Spleen (tissue), 11 donors: ENCODE measurements around the gene GPNMB. TPM values are rescaled to one million over a fixed set of nuclear protein-coding genes. Genes with fewer than 3 reads are reported as not detected.
A peak's percentile ranks its signal among the peaks of the same experiment; 100 is the strongest.

Source experiments
- DNase-seq: peaks from one replicate; pipeline ENCODE4 v3.0.0-alpha.2; 2020
- H3K27ac ChIP-seq, 8 donors: fragments of 200-600 bp; sonication (generic) in 7 of 8; 1 replicate in 4 of 8; 2 replicates in 4 of 8; pipeline versions ENCODE4 v1.5.0 to v1.8.0; 2016 to 2021; ENCODE audit warnings: inconsistent platforms in 4 of 8, mild to moderate bottlenecking in 4 of 8, moderate library complexity in 1 of 8
- H3K27me3 ChIP-seq, 7 donors: fragments of 200-600 bp; sonication (generic) in 6 of 7; replicated peaks in 1 of 7; 1 replicate in 4 of 7; 2 replicates in 3 of 7; pipeline versions ENCODE4 v1.5.0 to v1.8.0; 2016 to 2021; ENCODE audit warnings: inconsistent platforms in 3 of 7, mild to moderate bottlenecking in 1 of 7
- H3K36me3 ChIP-seq, 6 donors: fragments of 200-600 bp; sonication (generic) in 5 of 6; 1 replicate in 4 of 6; 2 replicates in 2 of 6; pipeline versions ENCODE4 v1.5.0 to v1.8.0; 2016 to 2021; ENCODE audit warnings: inconsistent platforms in 2 of 6
- H3K4me1 ChIP-seq, 6 donors: fragments of 200-600 bp; sonication (generic) in 5 of 6; 1 replicate in 3 of 6; 2 replicates in 3 of 6; pipeline versions ENCODE4 v1.5.0 to v1.8.0; 2016 to 2021; ENCODE audit warnings: inconsistent platforms in 3 of 6
- H3K4me3 ChIP-seq, 8 donors: fragments of 200-600 bp; sonication (generic) in 7 of 8; 1 replicate in 4 of 8; 2 replicates in 4 of 8; pipeline versions ENCODE4 v1.5.0 to v1.8.0; 2016 to 2021; ENCODE audit warnings: inconsistent platforms in 4 of 8, mild to moderate bottlenecking in 4 of 8, moderate library complexity in 2 of 8
- H3K9me3 ChIP-seq, 8 donors: fragments of 200-600 bp; sonication (generic) in 7 of 8; 1 replicate in 4 of 8; 2 replicates in 4 of 8; pipeline versions ENCODE4 v1.5.0 to v1.8.0; 2016 to 2021; ENCODE audit warnings: inconsistent platforms in 4 of 8
- CTCF ChIP-seq, 11 experiments: fragments of 200-600 bp in 7 of 11; fragments of 450-650 bp in 4 of 11; sonication (generic) in 4 of 11; IDR thresholded peaks in 8 of 11; conservative IDR thresholded peaks in 3 of 11; 1 replicate in 7 of 11; 2 replicates in 4 of 11; pipeline versions ENCODE4 v1.4.0 to v1.8.0; 2016 to 2021; ENCODE audit warnings: antibody characterized with exemption in 11 of 11, inconsistent platforms in 4 of 11, mild to moderate bottlenecking in 1 of 11
- POLR2A ChIP-seq, 3 donors: fragments of 450-650 bp; IDR thresholded peaks; one replicate each; pipeline ENCODE4 v1.5.1; 2017; ENCODE audit warnings: antibody characterized with exemption in 3 of 3, mild to moderate bottlenecking in 1 of 3
- POLR2AphosphoS5 ChIP-seq, 3 donors: sonication (generic); formaldehyde crosslinking; IDR thresholded peaks; one replicate each; pipeline ENCODE4 v1.5.1; 2017; ENCODE audit warnings: antibody characterized with exemption in 3 of 3
- WGBS, 5 donors: extraction: QIAGEN DNeasy Blood & Tissue Kit in 3 of 5; methylation state at CpG; one replicate each; pipeline versions ENCODE4 v1.1.5 to v1.1.7; 2013 to 2018; 5-methylcytosine and 5-hydroxymethylcytosine counted together
- intact Hi-C: fragments of 100-400 bp; cut with DNase I; formaldehyde crosslinking; loops from one replicate; pipeline ENCODE4 v1.15.0; 2023; ENCODE audit warnings: low total_unique reads
- polyA plus RNA-seq, 3 donors: library from polyadenylated mRNA; stranded (reverse); fragments of 200-250 nt; gene quantifications; one replicate each; pipeline ENCODE4 v1.2.1, GENCODE V29; 2013
- total RNA-seq, 7 donors: library from RNA; depleted of rRNA in 3 of 7; stranded (reverse); fragments of >200 nt in 3 of 7; fragmentation: NEBNext Ultra II Directional in 4 of 7; extraction: Animal tissue kit (Norgen Biotek cat#: 25700) in 4 of 7; gene quantifications; one replicate each; pipeline versions ENCODE4 v1.1.0 to v1.2.1, GENCODE V29; 2016 to 2021
- donor health status: healthy with polysubstance abuse.
- donor health status: DM: no; HTN: no; CAD: no; lungs with moderate emphysema.
- donor health status: DM: no; HTN: no; CAD: no.
- donor health status: Bipolar disorder and iron deficiency.
- donor health status: healthy.
- donor health status: DM: no; HTN: no; CAD: no.
- donor health status: DM: yes; HTN: yes; CAD: no.

Gene GPNMB
- total and polyA plus RNA-seq, 10 donors = 8.8 to 64.8 (median 28.9) TPM

- DNase-seq = no peak
- intact Hi-C loops = no loop called here
- 74 to 95% (median 85%) methylated on average over 8 to 11 of the region's 11 CpGs for WGBS, 5 donors
- H3K27ac ChIP-seq = peak overlapping the region; percentile 54 to 91 (median 89)
- no peaks in the 10 kb centered on the region for H3K9me3 ChIP-seq
- peak overlapping the region in 7 of 8 donors; percentile 72 to 97 (median 84) for H3K4me3 ChIP-seq
- TF ChIP-seq CTCF (IDR thresholded peaks at IDR 0.05 in 8 of 11, conservative IDR thresholded peaks at IDR 0.05 in 3 of 11) (no peak), POLR2A (IDR thresholded peaks at IDR 0.05) (no peak), POLR2AphosphoS5 (IDR thresholded peaks at IDR 0.05) (no peak)
- H3K4me1 ChIP-seq = peaks cover 18 to 54% (median 36%) of the 10 kb centered on the region in 6 donors
- peaks cover 0 to 27% (median 4%) of the 10 kb centered on the region in 6 donors for H3K36me3 ChIP-seq
- no peaks in the 10 kb centered on the region for H3K27me3 ChIP-seq
Measured at GRCh38 chr7:23298141-23298881, 51.7 kb downstream of the GPNMB start.

GRCh38 chr7:23298885-23299769 lies 52.6 kb downstream of the GPNMB start, which contains the start of gene MALSU1:
Gene MALSU1 (plus strand): TSS chr7:23299339. CDS start chr7:23299353, 14 bp downstream.
- intact Hi-C loops = no loop called here
- 1 to 3% (median 2%) methylated on average over 28 to 59 of the region's 59 CpGs for WGBS, 5 donors
- H3K4me3 ChIP-seq = peak within 1 kb of the TSS; percentile 69 to 97 (median 82)

GRCh38 chr7:23299770-23300300 lies 53.3 kb downstream of the GPNMB start:
- peak overlapping the region; percentile 54 to 91 (median 89) for H3K27ac ChIP-seq
- intact Hi-C loops = no loop called here
- 16 to 22% (median 18%) methylated on average over 12 of the region's 12 CpGs for WGBS, 5 donors

More at GRCh38 chr7:23298885-23299769, 52.6 kb downstream of the GPNMB start, which contains the start of gene MALSU1:
- Histone ChIP-seq H3K4me1 (peaks cover 18 to 62% (median 42%) of the 10 kb centered on the region in 6 donors), H3K9me3 (no peaks in the 10 kb centered on the region), H3K36me3 (peaks cover 0 to 35% (median 4%) of the 10 kb centered on the region in 6 donors), H3K27me3 (no peaks in the 10 kb centered on the region), H3K27ac (peak within 1 kb of the TSS; percentile 54 to 91 (median 89))
- peak; percentile 96 to 98 (median 97) for TF ChIP-seq POLR2AphosphoS5 (IDR thresholded peaks at IDR 0.05)
- peak in 2 of 11 experiments; percentile 10 to 18 for TF ChIP-seq CTCF (IDR thresholded peaks at IDR 0.05 in 8 of 11, conservative IDR thresholded peaks at IDR 0.05 in 3 of 11)
- peak in 1 of 3 donors; percentile 77 for TF ChIP-seq POLR2A (IDR thresholded peaks at IDR 0.05)
- DNase-seq = peak; percentile 99

More at GRCh38 chr7:23299770-23300300, 53.3 kb downstream of the GPNMB start:
- peaks cover 0 to 42% (median 5%) of the 10 kb centered on the region in 6 donors for H3K36me3 ChIP-seq
- no peaks in the 10 kb centered on the region for H3K9me3 ChIP-seq
- no peak for TF ChIP-seq POLR2A (IDR thresholded peaks at IDR 0.05)
- TF ChIP-seq CTCF (IDR thresholded peaks at IDR 0.05 in 8 of 11, conservative IDR thresholded peaks at IDR 0.05 in 3 of 11) = no peak
- TF ChIP-seq POLR2AphosphoS5 (IDR thresholded peaks at IDR 0.05) = no peak
- H3K4me3 ChIP-seq = peak overlapping the region; percentile 69 to 97 (median 82)
- H3K4me1 ChIP-seq = peaks cover 18 to 69% (median 48%) of the 10 kb centered on the region in 6 donors
- H3K27me3 ChIP-seq = no peaks in the 10 kb centered on the region
- DNase-seq = no peak
